HepG2 (cell line): ENCODE measurements around the gene MOCS2. TPM values are rescaled to one million over a fixed set of nuclear protein-coding genes. Genes with fewer than 3 reads are reported as not detected.

Source experiments
- ATAC-seq: fragments of 200-7000 bp; cut with Tn5 transposase; 3 replicates; pipeline ENCODE4 v1.9.1; 2020; ENCODE audit warnings: mild to moderate bottlenecking, moderate library complexity
- BruUV-seq: library from RNA; stranded (reverse); fragments of 400-500 nt; replicated peaks from 2 replicates; lab custom pipeline; 2021; lab: Mats Ljungman, UMichigan
- CTCF ChIA-PET: fragments of 300-600 bp; formaldehyde crosslinking; extraction: SDS; loops from one replicate; lab custom pipeline; 2021; ENCODE audit warnings: low total read pairs, inconsistent platforms, low intra/inter-chr PET ratio; lab: Yijun Ruan, JAX
- POLR2A ChIA-PET: fragments of 350-600 bp; sonication (Branson Sonifier 250); formaldehyde crosslinking; loops from one replicate; lab custom pipeline; 2020; ENCODE audit warnings: antibody characterized with exemption, inconsistent platforms; lab: Yijun Ruan, JAX
- DNase-seq: peaks from one replicate; pipeline ENCODE4 v3.0.0-alpha.2; 2015; ENCODE audit warnings: low spot score
- FAIRE-seq: peaks from 3 replicates; lab custom pipeline; 2011; peaks lifted over from hg19 to GRCh38; lab: Jason Lieb, UNC
- H2AFZ ChIP-seq: one replicate; pipeline ENCODE4 v1.6.1; 2011; ENCODE audit warnings: low read length, inconsistent platforms
- H3K27ac ChIP-seq: fragments of 300-600 bp; 3 replicates; pipeline ENCODE4 v1.8.0; 2011; ENCODE audit warnings: mixed run types, mild to moderate bottlenecking, mixed read lengths, low read length, inconsistent platforms; ENCODE audit not compliant: insufficient read depth; ENCODE audit errors: extremely low read length
- H3K27me3 ChIP-seq, 2 experiments: fragments of 200-600 bp in 1 of 2; 2 replicates in 1 of 2; 3 replicates in 1 of 2; pipeline versions ENCODE4 v1.6.0 to v1.8.0; 2011; ENCODE audit warnings: low read length in 2 of 2, mild to moderate bottlenecking in 2 of 2, moderate library complexity in 2 of 2, inconsistent platforms in 1 of 2; ENCODE audit not compliant: insufficient read depth in 2 of 2, control insufficient read depth in 1 of 2
- H3K36me3 ChIP-seq, 2 experiments: fragments of 200-600 bp in 1 of 2; replicated peaks in 1 of 2; 2 replicates in 1 of 2; 3 replicates in 1 of 2; pipeline versions ENCODE4 v1.5.1 to v1.8.0; 2011; ENCODE audit warnings: low read length in 2 of 2, inconsistent platforms in 1 of 2; ENCODE audit not compliant: insufficient read depth in 2 of 2, control insufficient read depth in 1 of 2
- H3K4me1 ChIP-seq: 2 replicates; pipeline ENCODE4 v1.5.1; 2012; ENCODE audit warnings: low read length, inconsistent platforms; ENCODE audit not compliant: insufficient read depth
- H3K4me2 ChIP-seq: 2 replicates; pipeline ENCODE4 v1.6.0; 2011; ENCODE audit warnings: low read depth, low read length, inconsistent platforms
- H3K4me3 ChIP-seq, 3 experiments: fragments of 200-600 bp in 1 of 3; sonication (generic), shearing (Covaris generic) in 1 of 3; replicated peaks in 1 of 3; 2 replicates each; pipeline ENCODE4 v1.5.1; 2011 to 2016; ENCODE audit warnings: low read length in 3 of 3, inconsistent platforms in 2 of 3, low read depth in 2 of 3, mild to moderate bottlenecking in 2 of 3, control low read depth in 1 of 3, mixed read lengths in 1 of 3; ENCODE audit not compliant: insufficient read depth in 1 of 3
- H3K79me2 ChIP-seq: one replicate; pipeline ENCODE4 v1.6.1; 2011; ENCODE audit warnings: low read length, inconsistent platforms; ENCODE audit not compliant: insufficient read depth
- H3K9ac ChIP-seq: 2 replicates; pipeline ENCODE4 v1.6.0; 2011; ENCODE audit warnings: mild to moderate bottlenecking, low read depth, low read length, inconsistent platforms; ENCODE audit not compliant: insufficient read depth
- H3K9me3 ChIP-seq: 2 replicates; pipeline ENCODE4 v1.5.1; 2012; ENCODE audit warnings: mild to moderate bottlenecking, low read length
- H4K20me1 ChIP-seq: 2 replicates; pipeline ENCODE4 v1.6.0; 2011; ENCODE audit warnings: inconsistent platforms, mild to moderate bottlenecking, low read length, moderate library complexity; ENCODE audit not compliant: insufficient read depth
- BORCS8-MEF2B ChIP-seq: sonication (generic); formaldehyde crosslinking; IDR thresholded peaks from 2 replicates; pipeline ENCODE4 v1.8.0; 2022; ENCODE audit warnings: mild to moderate bottlenecking, missing genetic modification reagents
- BRCA1 ChIP-seq: sonication (generic); formaldehyde crosslinking; IDR thresholded peaks from 2 replicates; pipeline ENCODE4 v1.4.0; 2020; ENCODE audit warnings: missing genetic modification reagents
- GTF2F1 ChIP-seq: fragments of 150-350 bp; IDR thresholded peaks from 2 replicates; pipeline ENCODE4 v1.6.1; 2014; ENCODE audit warnings: low read length
- SNAI1 ChIP-seq: sonication (generic); formaldehyde crosslinking; IDR thresholded peaks from 2 replicates; pipeline ENCODE4 v1.5.0; 2020; ENCODE audit warnings: mild to moderate bottlenecking, missing genetic modification reagents, borderline replicate concordance
- XBP1 ChIP-seq: sonication (generic); formaldehyde crosslinking; IDR thresholded peaks from 2 replicates; pipeline ENCODE4 v1.5.0; 2020; ENCODE audit warnings: missing genetic modification reagents
- ZSCAN30 ChIP-seq: sonication (generic); formaldehyde crosslinking; IDR thresholded peaks from 2 replicates; pipeline ENCODE4 v1.5.0; 2020; ENCODE audit warnings: mild to moderate bottlenecking, missing genetic modification reagents
- WGBS: methylation state at CpG from one replicate; pipeline ENCODE4 v1.1.6; 2017; ENCODE audit warnings: low lambda C conversion rate; 5-methylcytosine and 5-hydroxymethylcytosine counted together
- in situ Hi-C: cut with HindIII; loops from 2 replicates; pipeline ENCODE4 v1.10.0; 2017; ENCODE audit warnings: low pct_unique_long_range_greater_than_20kb; ENCODE audit not compliant: extremely low pct_ligation_motif_present
- intact Hi-C: fragments of 100-400 bp; cut with micrococcal nuclease; formaldehyde crosslinking; loops from one replicate; pipeline ENCODE4 v1.10.0; 2022; ENCODE audit not compliant: unreplicated experiment
- polyA plus RNA-seq, 8 experiments: library from polyadenylated mRNA; depleted of rRNA in 3 of 8; stranded (reverse) in 7 of 8; unstranded in 1 of 8; fragments of >200 nt; fragmentation: Illumina TruSeq in 4 of 8; extraction: Trizol in 4 of 8; gene quantifications; 2 replicates each; pipeline versions ENCODE4 v1.2.1 to v1.2.3, GENCODE V29; 2011 to 2016; ENCODE audit warnings: low read depth in 4 of 8, missing spikeins in 1 of 8, mixed read lengths in 1 of 8; ENCODE audit not compliant: insufficient read depth in 1 of 8
- total RNA-seq, 5 experiments: library from RNA; depleted of rRNA; stranded (reverse); fragments of >200 nt; fragmentation: Illumina TruSeq; extraction: Trizol; gene quantifications; 2 replicates each; pipeline ENCODE4 v1.2.3, GENCODE V29; 2016; ENCODE audit warnings: low read depth in 1 of 5

The MOCS2 gene
- total and polyA plus RNA-seq, 2 of the 13 experiments (the other 11 are each of a cell fraction or from before 2014, with no cell fraction given), result 19.2 to 41.9 TPM

DNA sequence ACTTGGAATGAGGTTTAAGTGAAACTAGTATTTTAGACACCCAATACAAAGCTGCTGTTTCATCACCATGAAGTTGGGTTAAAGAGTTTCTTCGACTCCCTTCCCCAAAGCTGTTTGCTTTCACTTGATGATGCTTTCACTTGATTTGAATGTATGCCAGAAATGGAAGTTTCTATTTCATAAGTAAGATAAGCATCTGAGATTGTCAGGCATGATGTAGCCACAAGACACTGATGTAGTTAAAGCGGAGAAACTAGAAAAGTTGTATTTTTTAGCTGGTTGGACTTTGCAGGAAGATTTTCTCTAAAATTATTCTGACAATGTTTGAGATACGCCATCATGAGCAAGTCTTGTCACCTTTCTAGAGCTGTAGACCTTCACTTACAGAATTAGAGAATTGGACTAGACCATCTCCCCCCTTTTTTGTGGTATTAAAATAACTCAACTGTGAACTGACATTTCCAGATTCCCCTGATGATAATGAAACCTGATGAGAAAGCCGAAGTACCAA lies 20.0 kb downstream of the MOCS2 start:
- no peak for DNase-seq
- H3K9ac ChIP-seq, result no peak overlapping the region
- FAIRE-seq, result no peak
- no TSS peak for BruUV-seq
- ChIA-PET POLR2A (no interaction called here), CTCF (no interaction called here)
- H3K4me1 ChIP-seq, result peaks cover 9% of the 10 kb centered on the region
- H3K9me3 ChIP-seq, result no peaks in the 10 kb centered on the region
- no peak for TF ChIP-seq ZSCAN30 (CRISPR knock-in tag)
- TF ChIP-seq GTF2F1, result no peak
- TF ChIP-seq SNAI1 (CRISPR knock-in tag), result no peak
- no peak for TF ChIP-seq BRCA1 (CRISPR knock-in tag)
- 100% methylated on average over 4 of the region's 4 CpGs for WGBS
- H2AFZ ChIP-seq, result no peak overlapping the region
- peaks cover 9 to 73% of the 10 kb centered on the region in 2 experiments for H3K36me3 ChIP-seq
- H3K27ac ChIP-seq, result no peak overlapping the region
- in situ Hi-C loops, result no loop called here
- ATAC-seq, result no peak
- intact Hi-C loops, result no loop called here
- H3K79me2 ChIP-seq, result no peaks in the 10 kb centered on the region
- no peaks in the 10 kb centered on the region for H4K20me1 ChIP-seq
- H3K4me2 ChIP-seq, result no peak overlapping the region
- H3K27me3 ChIP-seq, result no peaks in the 10 kb centered on the region
- H3K4me3 ChIP-seq, result no peak overlapping the region

DNA sequence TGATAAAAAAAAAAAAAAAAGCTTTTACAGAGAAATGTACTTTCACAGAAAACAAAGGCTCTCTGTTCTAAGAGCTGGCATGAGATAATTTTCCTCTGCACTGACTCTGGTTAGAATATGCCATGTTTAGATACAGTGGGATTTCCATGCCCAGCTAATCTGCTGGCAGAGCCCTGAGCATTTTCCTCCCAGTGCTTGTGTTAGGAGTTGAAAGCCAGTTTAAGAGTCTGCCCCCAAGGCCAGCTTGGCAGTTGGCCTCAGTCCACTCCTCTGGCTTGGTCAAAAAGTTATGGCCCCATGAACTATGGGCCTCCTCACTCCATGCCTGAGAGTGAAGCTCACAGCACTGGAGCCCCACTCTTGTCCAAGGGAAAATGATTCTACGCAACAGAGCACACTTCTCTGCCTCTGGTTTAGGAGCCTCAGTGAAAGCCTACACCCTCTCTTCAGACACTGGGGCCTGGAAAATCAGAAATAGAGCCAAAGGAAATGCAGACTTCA lies 21.9 kb downstream of the MOCS2 start:
- Histone ChIP-seq H3K27ac (no peak overlapping the region), H3K36me3 (peaks cover 15 to 86% of the 10 kb centered on the region in 2 experiments), H3K4me2 (no peak overlapping the region), H3K9ac (no peak overlapping the region), H3K4me1 (peaks cover 9% of the 10 kb centered on the region), H3K27me3 (no peaks in the 10 kb centered on the region), H3K4me3 (no peak overlapping the region), H2AFZ (no peak overlapping the region), H3K9me3 (no peaks in the 10 kb centered on the region)
- intact Hi-C loops, result no loop called here
- FAIRE-seq, result no peak
- CTCF ChIA-PET, result no interaction called here
- 100% methylated on average over 1 of the region's 1 CpG for WGBS
- no peak for DNase-seq
- no TSS peak for BruUV-seq
- POLR2A ChIA-PET, result no interaction called here
- no peak for ATAC-seq
- TF ChIP-seq BORCS8-MEF2B (no peak), XBP1 (CRISPR knock-in tag) (no peak)
- TF ChIP-seq, all 625 proteins: peak for 0
- in situ Hi-C loops, result no loop called here
- H3K79me2 ChIP-seq, result no peaks in the 10 kb centered on the region
- no peaks in the 10 kb centered on the region for H4K20me1 ChIP-seq
